ENCODE measurements around the gene PPEF1. TPM values are rescaled to one million over a fixed set of nuclear protein-coding genes. Genes with fewer than 3 reads are reported as not detected.

The PPEF1 gene
- total RNA-seq, 1 donor from 2014 or later: 1.0 TPM

DNA sequence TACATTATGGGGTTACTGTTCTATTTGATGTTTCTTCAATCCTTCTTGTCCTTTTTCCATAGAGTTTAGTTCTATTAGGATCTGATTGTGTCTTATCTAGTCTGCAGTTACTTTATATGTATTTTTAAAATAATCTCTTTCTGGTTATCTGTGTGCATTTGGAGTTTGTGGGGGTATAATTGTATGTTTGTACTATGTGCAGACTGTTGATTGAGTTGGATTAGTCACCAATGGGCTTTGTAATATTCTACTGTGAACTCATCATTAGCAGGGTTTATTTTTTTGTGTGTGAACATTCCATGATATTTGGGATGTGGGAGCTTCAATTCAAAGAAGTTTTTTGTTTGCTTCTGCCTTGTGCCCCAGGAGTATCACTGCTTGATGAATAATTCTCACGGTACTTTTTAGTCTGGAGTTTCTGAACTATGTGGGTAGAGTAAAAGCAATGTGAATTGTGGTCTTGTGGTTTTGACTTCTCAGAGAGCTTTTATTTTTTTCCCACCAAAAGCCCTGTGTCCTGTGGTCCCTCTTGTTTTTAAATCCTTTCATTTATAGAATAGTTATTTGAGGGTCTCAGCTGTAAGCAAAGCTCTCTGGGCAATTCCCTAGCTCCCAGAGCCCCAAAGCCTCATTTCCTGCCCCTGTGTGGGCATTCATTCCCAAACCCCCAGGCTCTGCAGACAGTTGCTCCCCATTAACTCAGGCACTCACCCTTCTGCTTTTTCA, 148.6 kb downstream of the PPEF1 start:
- no peaks in the 10 kb centered on the region for H3K36me3 ChIP-seq (ENCODE audit: control insufficient read depth in 3 of 3, insufficient read depth in 3 of 3, low read length in 3 of 3)
- no peaks in the 10 kb centered on the region for H3K4me1 ChIP-seq (ENCODE audit: control insufficient read depth in 3 of 3, insufficient read depth in 3 of 3, low read length in 3 of 3)
- H3K27me3 ChIP-seq (ENCODE audit: control insufficient read depth in 3 of 3, insufficient read depth in 3 of 3, low read length in 3 of 3): no peaks in the 10 kb centered on the region
- H3K4me3 ChIP-seq (ENCODE audit: low read length in 3 of 3): no peak overlapping the region
- H3K9me3 ChIP-seq (ENCODE audit: control insufficient read depth in 3 of 3, low read length in 3 of 3): no peaks in the 10 kb centered on the region
- no peak overlapping the region for H3K9ac ChIP-seq (ENCODE audit: low read depth in 1 of 3, low read length in 3 of 3)
- no peak overlapping the region for H3K27ac ChIP-seq (ENCODE audit: low read depth, low read length)

DNA sequence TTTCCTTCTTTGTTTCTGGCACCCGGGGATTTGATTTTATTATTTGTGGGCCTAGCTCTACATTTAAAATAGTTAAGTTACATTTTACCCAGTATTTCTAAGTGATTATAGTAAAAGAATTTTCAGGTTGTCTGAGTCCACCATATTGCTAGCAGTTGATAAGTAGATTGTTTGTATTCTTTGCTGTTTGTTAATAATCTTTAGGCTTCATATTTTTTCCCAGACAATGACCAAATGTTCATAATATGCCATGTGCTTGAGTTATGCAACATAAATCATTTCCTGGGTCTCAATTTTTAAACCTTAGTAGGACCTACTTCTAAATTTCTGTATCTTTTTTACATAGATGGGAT, 149.2 kb downstream of the PPEF1 start:
- H3K9ac ChIP-seq (ENCODE audit: low read depth in 1 of 3, low read length in 3 of 3): no peak overlapping the region
- H3K4me1 ChIP-seq (ENCODE audit: control insufficient read depth in 3 of 3, insufficient read depth in 3 of 3, low read length in 3 of 3): no peaks in the 10 kb centered on the region
- H3K9me3 ChIP-seq (ENCODE audit: control insufficient read depth in 3 of 3, low read length in 3 of 3): no peaks in the 10 kb centered on the region
- no peaks in the 10 kb centered on the region for H3K27me3 ChIP-seq (ENCODE audit: control insufficient read depth in 3 of 3, insufficient read depth in 3 of 3, low read length in 3 of 3)
- no peak overlapping the region for H3K4me3 ChIP-seq (ENCODE audit: low read length in 3 of 3)
- no peaks in the 10 kb centered on the region for H3K36me3 ChIP-seq (ENCODE audit: control insufficient read depth in 3 of 3, insufficient read depth in 3 of 3, low read length in 3 of 3)
- no peak overlapping the region for H3K27ac ChIP-seq (ENCODE audit: low read depth, low read length)

DNA sequence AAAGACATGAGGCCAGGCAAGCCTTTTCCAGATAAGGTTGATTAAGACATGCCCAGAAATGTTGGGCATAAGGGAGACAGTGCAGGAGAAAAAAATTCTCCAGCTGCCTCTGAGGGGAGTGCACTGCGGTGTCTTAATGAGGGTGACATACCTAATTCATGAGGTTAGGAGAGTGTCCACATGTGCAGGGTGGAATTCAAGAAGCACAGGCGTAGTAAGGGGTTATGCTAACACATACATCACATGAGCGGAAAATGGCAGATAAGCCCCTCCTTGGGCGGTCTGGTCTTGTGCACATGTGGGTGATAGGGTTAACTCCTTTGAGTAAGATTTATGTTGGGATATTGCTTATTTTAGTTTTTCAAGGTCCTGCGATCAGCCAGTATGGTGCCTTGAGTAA, 154.1 kb downstream of the PPEF1 start:
- no peaks in the 10 kb centered on the region for H3K27me3 ChIP-seq (ENCODE audit: control insufficient read depth in 3 of 3, insufficient read depth in 3 of 3, low read length in 3 of 3)
- H3K4me3 ChIP-seq (ENCODE audit: low read length in 3 of 3): no peak overlapping the region
- H3K9me3 ChIP-seq (ENCODE audit: control insufficient read depth in 3 of 3, low read length in 3 of 3): no peaks in the 10 kb centered on the region
- no peak overlapping the region for H3K9ac ChIP-seq (ENCODE audit: low read depth in 1 of 3, low read length in 3 of 3)
- no peaks in the 10 kb centered on the region for H3K4me1 ChIP-seq (ENCODE audit: control insufficient read depth in 3 of 3, insufficient read depth in 3 of 3, low read length in 3 of 3)
- no peak overlapping the region for H3K27ac ChIP-seq (ENCODE audit: low read depth, low read length)
- no peaks in the 10 kb centered on the region for H3K36me3 ChIP-seq (ENCODE audit: control insufficient read depth in 3 of 3, insufficient read depth in 3 of 3, low read length in 3 of 3)

DNA sequence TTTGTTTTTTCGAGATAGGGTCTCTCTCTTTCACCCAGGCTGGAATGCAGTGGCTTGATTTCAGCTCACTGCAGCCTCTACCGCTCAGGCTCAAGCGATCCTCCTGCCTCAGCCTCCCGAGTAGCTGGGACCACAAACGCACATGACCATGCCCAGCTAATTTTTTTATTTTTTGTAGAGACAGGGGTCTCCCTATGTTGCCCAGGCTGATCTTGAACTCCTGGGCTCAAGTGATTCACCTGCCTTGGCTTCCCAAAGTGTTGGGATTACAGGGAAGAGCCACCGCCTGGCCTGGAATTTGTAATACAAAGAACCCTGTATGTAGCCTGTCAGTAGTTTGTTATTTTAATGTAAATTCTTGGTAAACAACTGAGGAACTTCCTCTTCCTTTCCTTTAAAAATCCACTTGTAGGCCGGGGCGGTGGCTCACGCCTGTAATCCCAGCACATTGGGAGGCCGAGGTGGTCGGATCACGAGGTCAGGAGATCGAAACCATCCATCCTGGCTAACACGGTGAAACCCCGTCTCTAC, 157.0 kb downstream of the PPEF1 start:
- Histone ChIP-seq H3K27me3 (ENCODE audit: control insufficient read depth in 3 of 3, insufficient read depth in 3 of 3, low read length in 3 of 3) (no peaks in the 10 kb centered on the region), H3K4me1 (ENCODE audit: control insufficient read depth in 3 of 3, insufficient read depth in 3 of 3, low read length in 3 of 3) (no peaks in the 10 kb centered on the region), H3K9ac (ENCODE audit: low read depth in 1 of 3, low read length in 3 of 3) (no peak overlapping the region), H3K9me3 (ENCODE audit: control insufficient read depth in 3 of 3, low read length in 3 of 3) (no peaks in the 10 kb centered on the region), H3K36me3 (ENCODE audit: control insufficient read depth in 3 of 3, insufficient read depth in 3 of 3, low read length in 3 of 3) (no peaks in the 10 kb centered on the region), H3K4me3 (ENCODE audit: low read length in 3 of 3) (no peak overlapping the region), H3K27ac (ENCODE audit: low read depth, low read length) (no peak overlapping the region)

DNA sequence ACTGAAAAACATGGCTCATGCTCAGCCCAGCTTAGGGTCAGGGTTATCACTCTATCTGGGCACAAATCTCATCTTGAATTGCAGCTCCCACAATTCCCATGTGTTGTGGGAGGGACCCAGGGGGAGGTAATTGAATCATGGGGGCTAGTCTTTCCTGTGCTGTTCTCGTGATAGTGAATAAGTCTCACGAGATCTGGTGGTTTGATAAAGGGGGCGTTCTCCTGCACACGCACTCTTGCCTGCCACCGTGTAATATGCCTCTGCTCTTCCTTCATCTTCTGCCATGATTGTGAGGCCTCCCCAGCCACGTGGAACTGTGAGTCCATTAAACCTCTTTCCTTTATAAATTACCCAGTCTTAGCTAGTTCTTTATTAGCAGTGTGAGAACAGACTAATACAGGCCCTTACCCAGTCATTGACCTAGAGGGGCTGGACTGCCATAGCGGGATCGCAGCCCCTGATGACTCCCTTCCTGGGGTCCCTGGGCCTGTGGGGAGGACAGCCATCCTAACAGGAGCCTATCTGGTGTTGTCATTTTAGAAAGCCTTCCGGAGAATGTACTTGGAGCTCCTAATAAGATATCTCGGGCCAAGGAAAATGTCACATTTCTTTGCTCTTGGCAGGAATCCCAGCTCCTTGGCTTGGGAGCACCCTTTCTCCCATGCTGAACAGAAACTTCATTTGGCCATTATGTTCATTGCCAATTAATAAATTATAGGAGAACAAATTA, 163.9 kb downstream of the PPEF1 start:
- Histone ChIP-seq H3K4me1 (ENCODE audit: control insufficient read depth in 3 of 3, insufficient read depth in 3 of 3, low read length in 3 of 3) (peaks cover 4 to 18% (median 10%) of the 10 kb centered on the region in 3 donors), H3K36me3 (ENCODE audit: control insufficient read depth in 3 of 3, insufficient read depth in 3 of 3, low read length in 3 of 3) (no peaks in the 10 kb centered on the region), H3K4me3 (ENCODE audit: low read length in 3 of 3) (no peak overlapping the region), H3K27me3 (ENCODE audit: control insufficient read depth in 3 of 3, insufficient read depth in 3 of 3, low read length in 3 of 3) (no peaks in the 10 kb centered on the region), H3K9me3 (ENCODE audit: control insufficient read depth in 3 of 3, low read length in 3 of 3) (no peaks in the 10 kb centered on the region), H3K27ac (ENCODE audit: low read depth, low read length) (no peak overlapping the region), H3K9ac (ENCODE audit: low read depth in 1 of 3, low read length in 3 of 3) (no peak overlapping the region)

DNA sequence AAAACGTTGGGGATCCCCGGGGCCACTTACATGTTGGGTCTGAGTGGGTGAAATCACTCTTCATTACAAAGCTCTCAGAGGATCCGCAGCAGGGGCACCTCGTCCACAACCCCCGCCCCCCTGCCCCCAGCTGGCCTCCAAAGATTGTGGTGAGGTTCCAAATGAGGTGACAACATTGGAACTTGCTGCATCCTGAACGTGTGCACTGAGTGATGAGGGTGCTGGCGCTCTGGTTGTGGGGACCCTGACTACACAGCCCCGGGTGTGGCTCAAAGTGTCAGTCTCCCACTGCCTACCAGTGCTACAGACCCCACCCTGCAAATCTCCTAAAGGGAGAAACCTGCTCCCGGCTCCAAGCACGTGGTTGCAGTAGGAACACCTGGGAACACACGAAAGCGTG, 164.5 kb downstream of the PPEF1 start:
- no peaks in the 10 kb centered on the region for H3K9me3 ChIP-seq (ENCODE audit: control insufficient read depth in 3 of 3, low read length in 3 of 3)
- no peak overlapping the region for H3K27ac ChIP-seq (ENCODE audit: low read depth, low read length)
- peaks cover 4 to 18% (median 10%) of the 10 kb centered on the region in 3 donors for H3K4me1 ChIP-seq (ENCODE audit: control insufficient read depth in 3 of 3, insufficient read depth in 3 of 3, low read length in 3 of 3)
- H3K9ac ChIP-seq (ENCODE audit: low read depth in 1 of 3, low read length in 3 of 3): no peak overlapping the region
- H3K36me3 ChIP-seq (ENCODE audit: control insufficient read depth in 3 of 3, insufficient read depth in 3 of 3, low read length in 3 of 3): no peaks in the 10 kb centered on the region
- no peak overlapping the region for H3K4me3 ChIP-seq (ENCODE audit: low read length in 3 of 3)
- no peaks in the 10 kb centered on the region for H3K27me3 ChIP-seq (ENCODE audit: control insufficient read depth in 3 of 3, insufficient read depth in 3 of 3, low read length in 3 of 3)

DNA sequence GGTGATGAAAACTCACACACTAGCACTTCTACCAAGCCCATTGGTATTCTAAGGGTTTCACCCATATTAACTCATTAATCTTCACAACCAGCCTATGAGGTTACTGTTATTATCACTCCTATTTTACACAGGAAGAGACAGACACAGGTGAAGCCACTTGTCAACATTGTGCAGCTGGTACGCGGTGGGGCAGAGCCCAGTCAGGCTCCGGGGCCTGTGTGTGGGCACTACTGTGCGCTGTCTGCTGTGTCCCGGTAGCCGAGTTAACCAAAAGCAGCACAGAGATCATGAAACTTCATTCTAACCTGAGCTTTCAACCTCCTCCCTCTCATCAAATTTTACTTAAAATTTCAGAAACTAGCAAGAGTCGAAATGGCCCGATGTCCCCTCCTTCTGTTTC, 165.2 kb downstream of the PPEF1 start:
- Histone ChIP-seq H3K36me3 (ENCODE audit: control insufficient read depth in 3 of 3, insufficient read depth in 3 of 3, low read length in 3 of 3) (no peaks in the 10 kb centered on the region), H3K4me3 (ENCODE audit: low read length in 3 of 3) (no peak overlapping the region), H3K27me3 (ENCODE audit: control insufficient read depth in 3 of 3, insufficient read depth in 3 of 3, low read length in 3 of 3) (no peaks in the 10 kb centered on the region), H3K27ac (ENCODE audit: low read depth, low read length) (peak overlapping the region; percentile 56), H3K9me3 (ENCODE audit: control insufficient read depth in 3 of 3, low read length in 3 of 3) (no peaks in the 10 kb centered on the region), H3K4me1 (ENCODE audit: control insufficient read depth in 3 of 3, insufficient read depth in 3 of 3, low read length in 3 of 3) (peaks cover 4 to 18% (median 10%) of the 10 kb centered on the region in 3 donors), H3K9ac (ENCODE audit: low read depth in 1 of 3, low read length in 3 of 3) (peak overlapping the region in 1 of 3 donors; percentile 38)

DNA sequence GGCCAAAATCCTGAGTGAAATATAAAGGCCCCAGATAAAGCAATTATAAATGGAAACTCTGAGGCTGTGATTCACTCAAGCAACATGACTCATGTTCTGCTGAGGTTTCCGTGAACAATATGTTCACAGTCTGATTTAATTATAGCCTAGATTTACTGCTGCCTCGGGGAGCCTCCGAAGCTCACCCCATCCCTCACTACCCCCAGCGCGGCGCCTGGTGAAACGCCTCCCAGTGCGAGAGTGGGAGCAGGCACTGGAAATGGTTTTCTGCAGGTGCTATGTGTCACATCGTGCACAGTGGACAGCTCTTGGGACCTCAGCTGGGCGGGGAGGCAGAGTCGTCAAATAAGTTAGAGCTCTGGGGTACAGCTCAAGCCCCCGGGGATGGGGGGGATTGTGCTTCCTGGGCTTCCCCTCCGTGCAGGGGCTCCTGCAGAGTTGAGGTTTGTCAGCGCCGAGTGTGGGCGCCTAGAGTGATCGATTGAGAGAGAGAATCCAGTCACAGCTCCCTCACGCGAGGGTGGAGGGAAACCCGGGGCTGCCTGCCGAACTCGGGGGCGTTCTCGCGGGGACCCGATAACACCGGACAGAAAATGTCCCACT, 165.8 kb downstream of the PPEF1 start:
- peaks cover 4 to 18% (median 10%) of the 10 kb centered on the region in 3 donors for H3K4me1 ChIP-seq (ENCODE audit: control insufficient read depth in 3 of 3, insufficient read depth in 3 of 3, low read length in 3 of 3)
- H3K4me3 ChIP-seq (ENCODE audit: low read length in 3 of 3): no peak overlapping the region
- no peaks in the 10 kb centered on the region for H3K9me3 ChIP-seq (ENCODE audit: control insufficient read depth in 3 of 3, low read length in 3 of 3)
- H3K9ac ChIP-seq (ENCODE audit: low read depth in 1 of 3, low read length in 3 of 3): peak overlapping the region in 2 of 3 donors; percentile 8 to 38
- H3K27ac ChIP-seq (ENCODE audit: low read depth, low read length): peak overlapping the region; percentile 56
- H3K27me3 ChIP-seq (ENCODE audit: control insufficient read depth in 3 of 3, insufficient read depth in 3 of 3, low read length in 3 of 3): no peaks in the 10 kb centered on the region
- no peaks in the 10 kb centered on the region for H3K36me3 ChIP-seq (ENCODE audit: control insufficient read depth in 3 of 3, insufficient read depth in 3 of 3, low read length in 3 of 3)

DNA sequence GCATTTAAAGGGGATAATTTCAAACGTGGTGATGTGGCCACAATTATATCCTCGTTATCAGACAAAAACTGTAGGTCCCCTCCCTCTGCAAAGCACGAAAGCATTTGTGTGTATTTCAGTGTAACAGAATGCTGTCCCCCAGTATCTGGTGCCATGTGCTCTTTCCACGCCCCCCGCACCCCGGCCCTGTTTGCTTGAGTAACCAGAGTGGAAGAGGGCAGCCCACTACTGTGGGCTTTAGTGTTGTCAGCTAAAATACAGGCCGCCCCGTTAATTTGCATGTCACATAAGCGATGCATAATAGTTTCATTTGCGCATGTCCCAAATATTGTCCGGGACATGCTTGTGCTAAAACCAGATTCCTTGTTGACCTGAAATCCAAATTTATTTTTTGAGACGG, 166.4 kb downstream of the PPEF1 start:
- Histone ChIP-seq H3K27me3 (ENCODE audit: control insufficient read depth in 3 of 3, insufficient read depth in 3 of 3, low read length in 3 of 3) (no peaks in the 10 kb centered on the region), H3K4me1 (ENCODE audit: control insufficient read depth in 3 of 3, insufficient read depth in 3 of 3, low read length in 3 of 3) (peaks cover 4 to 18% (median 10%) of the 10 kb centered on the region in 3 donors), H3K36me3 (ENCODE audit: control insufficient read depth in 3 of 3, insufficient read depth in 3 of 3, low read length in 3 of 3) (no peaks in the 10 kb centered on the region), H3K4me3 (ENCODE audit: low read length in 3 of 3) (no peak overlapping the region), H3K9me3 (ENCODE audit: control insufficient read depth in 3 of 3, low read length in 3 of 3) (no peaks in the 10 kb centered on the region), H3K27ac (ENCODE audit: low read depth, low read length) (no peak overlapping the region), H3K9ac (ENCODE audit: low read depth in 1 of 3, low read length in 3 of 3) (no peak overlapping the region)
